HCT116 (cell line): ENCODE data around the gene MOGAT3. TPM values are rescaled to one million over a fixed set of nuclear protein-coding genes. Genes with fewer than 3 reads are reported as not detected.

ENCODE experiments used
- ATAC-seq: fragments of 200-7000 bp; cut with Tn5 transposase; 2 replicates; pipeline ENCODE4 v1.9.1; 2020; ENCODE audit warnings: mild to moderate bottlenecking, moderate library complexity
- BruUV-seq: library from RNA; stranded (reverse); fragments of 400-500 nt; replicated peaks from 2 replicates; lab custom pipeline; 2021; lab: Mats Ljungman, UMichigan
- CTCF ChIA-PET: fragments of 300-600 bp; sonication (Branson Sonifier 250); formaldehyde crosslinking; loops from one replicate; lab custom pipeline; 2021; ENCODE audit warnings: antibody characterized with exemption; lab: Charles Lee
- POLR2A ChIA-PET: fragments of 300-600, 350-600 bp; sonication (Branson Sonifier 250); formaldehyde crosslinking; loops from one replicate; lab custom pipeline; 2021; ENCODE audit warnings: antibody characterized with exemption; lab: Charles Lee
- RAD21 ChIA-PET, 2 experiments: fragments of 300-600 bp; sonication (Branson Sonifier 250); formaldehyde crosslinking; loops; one replicate each; lab custom pipeline; 2023; ENCODE audit warnings: low total read pairs in 2 of 2; ENCODE audit not compliant: uncharacterized antibody in 2 of 2, unreplicated experiment in 2 of 2, low non-redundant PET in 1 of 2; lab: Charles Lee
- DNase-seq: peaks from one replicate; pipeline ENCODE4 v3.0.0-alpha.2; 2010; ENCODE audit warnings: low read depth, low spot score
- H2AFZ ChIP-seq: fragments of 200-600 bp; shearing (Covaris generic), sonication (generic); 2 replicates; pipeline ENCODE4 v1.6.1; 2017; ENCODE audit warnings: low read depth, mixed run types, mixed read lengths, antibody characterized with exemption, low read length; ENCODE audit not compliant: poor library complexity, severe bottlenecking
- H3K27ac ChIP-seq: 2 replicates; pipeline ENCODE4 v1.5.1; 2012; ENCODE audit warnings: low read depth, low read length
- H3K27me3 ChIP-seq: fragments of 200-600 bp; sonication (generic); 2 replicates; pipeline ENCODE4 v1.6.1; 2016; ENCODE audit warnings: mixed run types, low read length, mixed read lengths; ENCODE audit not compliant: insufficient read depth
- H3K36me3 ChIP-seq, 2 experiments: fragments of 200-500 bp in 1 of 2; fragments of 200-600 bp in 1 of 2; sonication (Bioruptor generic) in 1 of 2; sonication (generic) in 1 of 2; 2 replicates each; pipeline versions ENCODE4 v1.5.1 to v1.6.1; 2014 to 2016; ENCODE audit warnings: low read length in 2 of 2, inconsistent platforms in 1 of 2, mixed read lengths in 1 of 2, mixed run types in 1 of 2; ENCODE audit not compliant: insufficient read depth in 2 of 2, control insufficient read depth in 1 of 2
- H3K4me1 ChIP-seq, 2 experiments: fragments of 200-600 bp in 1 of 2; sonication (generic) in 1 of 2; 2 replicates each; pipeline versions ENCODE4 v1.5.1 to v1.6.1; 2012 to 2017; ENCODE audit warnings: low read length in 2 of 2, inconsistent platforms in 1 of 2, mild to moderate bottlenecking in 1 of 2, mixed read lengths in 1 of 2, mixed run types in 1 of 2, moderate library complexity in 1 of 2; ENCODE audit not compliant: insufficient read depth in 2 of 2, control insufficient read depth in 1 of 2
- H3K4me2 ChIP-seq: fragments of 200-600 bp; sonication (generic); 2 replicates; pipeline ENCODE4 v1.6.1; 2017; ENCODE audit warnings: mixed run types, low read length, mixed read lengths
- H3K4me3 ChIP-seq, 2 experiments: fragments of 200-600 bp in 1 of 2; sonication (generic) in 1 of 2; replicated peaks in 1 of 2; 2 replicates each; pipeline ENCODE4 v1.5.1; 2011 to 2016; ENCODE audit warnings: low read length in 2 of 2, control low read depth in 1 of 2, low read depth in 1 of 2, mild to moderate bottlenecking in 1 of 2, mixed read lengths in 1 of 2, mixed run types in 1 of 2
- H3K79me2 ChIP-seq: fragments of 200-600 bp; sonication (generic); 2 replicates; pipeline ENCODE4 v1.6.1; 2017; ENCODE audit warnings: mild to moderate bottlenecking, mixed run types, low read length, moderate library complexity, mixed read lengths; ENCODE audit not compliant: insufficient read depth
- H3K9ac ChIP-seq: fragments of 200-600 bp; sonication (generic); 2 replicates; pipeline ENCODE4 v1.6.1; 2016; ENCODE audit warnings: low read length, mixed read lengths
- H3K9me2 ChIP-seq: fragments of 200-600 bp; sonication (generic), shearing (Covaris generic); 2 replicates; pipeline ENCODE4 v1.6.1; 2017; ENCODE audit warnings: mixed run types, mild to moderate bottlenecking, moderate library complexity; ENCODE audit not compliant: insufficient read depth
- H3K9me3 ChIP-seq, 2 experiments: fragments of 200-500 bp in 1 of 2; fragments of 200-600 bp in 1 of 2; sonication (Bioruptor generic) in 1 of 2; sonication (generic) in 1 of 2; 2 replicates each; pipeline ENCODE4 v1.6.1; 2014 to 2017; ENCODE audit warnings: low read length in 2 of 2, mixed read lengths in 2 of 2, inconsistent platforms in 1 of 2, low read depth in 1 of 2, mild to moderate bottlenecking in 1 of 2, mixed run types in 1 of 2, moderate library complexity in 1 of 2; ENCODE audit not compliant: control insufficient read depth in 1 of 2, insufficient read depth in 1 of 2
- H4K20me1 ChIP-seq: fragments of 200-600 bp; sonication (generic), shearing (Covaris generic); 2 replicates; pipeline ENCODE4 v1.6.1; 2017; ENCODE audit warnings: mixed run types, mild to moderate bottlenecking, moderate library complexity; ENCODE audit not compliant: insufficient read depth
- ATF3 ChIP-seq: IDR thresholded peaks from 2 replicates; pipeline ENCODE4 v1.6.1; 2012
- CBX3 ChIP-seq: IDR thresholded peaks from 2 replicates; pipeline ENCODE4 v1.6.1; 2012; ENCODE audit warnings: low read depth
- CTCF ChIP-seq, 3 experiments: fragments of 200-600 bp in 1 of 3; sonication (generic) in 1 of 3; IDR thresholded peaks in 2 of 3; conservative IDR thresholded peaks in 1 of 3; 2 replicates each; pipeline ENCODE4 v1.5.1; 2012 to 2017; ENCODE audit warnings: low read depth in 2 of 3, low read length in 2 of 3, antibody characterized with exemption in 1 of 3, borderline replicate concordance in 1 of 3, control low read depth in 1 of 3, mild to moderate bottlenecking in 1 of 3, mixed read lengths in 1 of 3, mixed run types in 1 of 3, moderate library complexity in 1 of 3; ENCODE audit not compliant: insufficient read depth in 1 of 3
- EGR1 ChIP-seq: IDR thresholded peaks from 2 replicates; pipeline ENCODE4 v1.6.1; 2012; ENCODE audit warnings: low read depth
- ELF1 ChIP-seq: IDR thresholded peaks from 2 replicates; pipeline ENCODE4 v1.6.1; 2012; ENCODE audit warnings: low read depth, borderline replicate concordance
- EZH2 ChIP-seq: fragments of 200-600 bp; sonication (generic); IDR thresholded peaks from 2 replicates; pipeline ENCODE4 v1.6.1; 2017; ENCODE audit warnings: antibody characterized with exemption, mixed run types
- EZH2phosphoT487 ChIP-seq: fragments of 200-600 bp; IDR thresholded peaks from 2 replicates; pipeline ENCODE4 v1.6.1; 2018; ENCODE audit warnings: antibody characterized with exemption, borderline replicate concordance
- FOSL1 ChIP-seq: IDR thresholded peaks from 2 replicates; pipeline ENCODE4 v1.6.1; 2012; ENCODE audit warnings: low read depth
- JUND ChIP-seq: IDR thresholded peaks from 2 replicates; pipeline ENCODE4 v1.6.1; 2012
- POLR2AphosphoS5 ChIP-seq: IDR thresholded peaks from 2 replicates; pipeline ENCODE4 v1.6.1; 2011; ENCODE audit warnings: mild to moderate bottlenecking, low read depth, low read length, moderate library complexity
- RAD21 ChIP-seq: IDR thresholded peaks from 2 replicates; pipeline ENCODE4 v1.6.1; 2012; ENCODE audit warnings: low read depth, mild to moderate bottlenecking
- SIN3A ChIP-seq: IDR thresholded peaks from 2 replicates; pipeline ENCODE4 v1.6.1; 2012; ENCODE audit warnings: low read depth
- SP1 ChIP-seq: IDR thresholded peaks from 2 replicates; pipeline ENCODE4 v1.6.1; 2012; ENCODE audit warnings: low read depth
- SRF ChIP-seq: IDR thresholded peaks from 2 replicates; pipeline ENCODE4 v1.6.1; 2012; ENCODE audit warnings: low read depth
- TCF7L2 ChIP-seq: IDR thresholded peaks from 2 replicates; pipeline ENCODE4 v1.7.0; 2011; ENCODE audit warnings: borderline replicate concordance, inconsistent platforms; ENCODE audit not compliant: insufficient read depth, insufficient read length; ENCODE audit errors: extremely low read depth
- YY1 ChIP-seq: IDR thresholded peaks from 2 replicates; pipeline ENCODE4 v1.6.1; 2011; ENCODE audit warnings: low read length, low read depth, moderate library complexity, mild to moderate bottlenecking; ENCODE audit not compliant: insufficient replicate concordance; ENCODE audit errors: extremely low read depth
- ZFX ChIP-seq: fragments of 450-650 bp; IDR thresholded peaks from 2 replicates; pipeline ENCODE4 v1.6.1; 2017
- ZNF274 ChIP-seq: fragments of 200-500 bp; sonication (Bioruptor generic); IDR thresholded peaks from 2 replicates; pipeline ENCODE4 v1.6.1; 2014; ENCODE audit warnings: mild to moderate bottlenecking, low read depth, low read length, inconsistent platforms
- intact Hi-C: fragments of 100-400 bp; cut with micrococcal nuclease; formaldehyde crosslinking; loops from 2 replicates; pipeline ENCODE4 v1.10.0; 2022
- total RNA-seq: library from RNA; stranded (reverse); gene quantifications from one replicate; pipeline ENCODE4 v1.2.1, GENCODE V29; 2021; ENCODE audit not compliant: unreplicated experiment
- TF ChIP-seq, protein P1 (sequence below): IDR thresholded peaks from 2 replicates; pipeline ENCODE4 v1.6.1; 2011; ENCODE audit warnings: mild to moderate bottlenecking, low read length, moderate library complexity; ENCODE audit not compliant: insufficient replicate concordance; ENCODE audit errors: extremely low read depth
- TF ChIP-seq, protein P2 (sequence below): IDR thresholded peaks from 2 replicates; pipeline ENCODE4 v1.6.1; 2012; ENCODE audit warnings: low read depth

MOGAT3 gene
- total RNA-seq, 1 experiment from 2014 or later, result not detected

DNA sequence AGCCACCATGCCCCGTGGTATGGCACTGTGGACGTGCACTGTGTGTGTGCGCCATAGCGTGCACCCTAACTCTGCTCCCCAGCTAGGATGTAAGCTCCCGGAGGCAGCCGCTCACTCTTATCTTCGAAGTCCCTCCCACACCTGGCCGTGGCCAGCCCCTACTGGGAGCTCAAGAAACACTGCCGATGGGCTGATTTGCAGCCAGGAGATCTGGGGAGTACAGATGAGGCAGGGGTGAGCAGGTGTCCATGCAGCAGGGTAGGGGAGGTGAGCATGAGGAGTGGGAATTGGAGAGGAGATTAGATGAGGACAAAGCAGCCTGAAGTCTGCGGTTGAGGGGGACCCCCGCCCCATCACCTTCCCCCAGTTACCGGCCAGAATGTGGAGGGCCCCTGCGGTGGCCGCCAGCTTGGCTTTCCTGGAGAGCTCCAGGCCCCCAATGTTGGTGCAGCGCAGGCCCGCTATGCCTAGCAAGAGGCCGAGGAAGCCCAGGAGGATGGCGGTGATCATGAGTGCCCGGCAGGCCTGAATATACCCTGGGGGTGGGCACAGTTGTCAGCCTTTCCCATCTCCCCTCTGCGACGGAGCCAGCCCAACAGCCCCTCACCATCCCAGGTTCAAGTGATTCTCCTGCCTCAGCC lies 33.2 kb upstream of the MOGAT3 start:
- Histone ChIP-seq H4K20me1 (no peaks in the 10 kb centered on the region), H3K4me1 (peaks cover 7 to 20% of the 10 kb centered on the region in 2 experiments), H3K4me2 (no peak overlapping the region), H3K9ac (no peak overlapping the region), H3K27me3 (no peaks in the 10 kb centered on the region), H3K4me3 (no peak overlapping the region), H2AFZ (no peak overlapping the region), H3K79me2 (no peaks in the 10 kb centered on the region), H3K36me3 (no peaks in the 10 kb centered on the region; a peak in 1 of 4 replicates), H3K9me2 (no peaks in the 10 kb centered on the region), H3K9me3 (no peaks in the 10 kb centered on the region), H3K27ac (no peak overlapping the region)
- no peak for TF ChIP-seq ZFX
- TF ChIP-seq JUND, result no peak
- TF ChIP-seq SRF, result no peak
- TF ChIP-seq ELF1, result no peak
- no peak for TF ChIP-seq RAD21
- TF ChIP-seq ATF3, result no peak
- no peak for TF ChIP-seq YY1
- TF ChIP-seq, protein P1, sequence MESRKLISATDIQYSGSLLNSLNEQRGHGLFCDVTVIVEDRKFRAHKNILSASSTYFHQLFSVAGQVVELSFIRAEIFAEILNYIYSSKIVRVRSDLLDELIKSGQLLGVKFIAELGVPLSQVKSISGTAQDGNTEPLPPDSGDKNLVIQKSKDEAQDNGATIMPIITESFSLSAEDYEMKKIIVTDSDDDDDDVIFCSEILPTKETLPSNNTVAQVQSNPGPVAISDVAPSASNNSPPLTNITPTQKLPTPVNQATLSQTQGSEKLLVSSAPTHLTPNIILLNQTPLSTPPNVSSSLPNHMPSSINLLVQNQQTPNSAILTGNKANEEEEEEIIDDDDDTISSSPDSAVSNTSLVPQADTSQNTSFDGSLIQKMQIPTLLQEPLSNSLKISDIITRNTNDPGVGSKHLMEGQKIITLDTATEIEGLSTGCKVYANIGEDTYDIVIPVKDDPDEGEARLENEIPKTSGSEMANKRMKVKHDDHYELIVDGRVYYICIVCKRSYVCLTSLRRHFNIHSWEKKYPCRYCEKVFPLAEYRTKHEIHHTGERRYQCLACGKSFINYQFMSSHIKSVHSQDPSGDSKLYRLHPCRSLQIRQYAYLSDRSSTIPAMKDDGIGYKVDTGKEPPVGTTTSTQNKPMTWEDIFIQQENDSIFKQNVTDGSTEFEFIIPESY, result no peak
- no peak for TF ChIP-seq CBX3
- TF ChIP-seq SP1, result no peak
- TF ChIP-seq TCF7L2, result no peak
- TF ChIP-seq EZH2phosphoT487, result no peak
- no peak for TF ChIP-seq EZH2
- TF ChIP-seq, protein P2, sequence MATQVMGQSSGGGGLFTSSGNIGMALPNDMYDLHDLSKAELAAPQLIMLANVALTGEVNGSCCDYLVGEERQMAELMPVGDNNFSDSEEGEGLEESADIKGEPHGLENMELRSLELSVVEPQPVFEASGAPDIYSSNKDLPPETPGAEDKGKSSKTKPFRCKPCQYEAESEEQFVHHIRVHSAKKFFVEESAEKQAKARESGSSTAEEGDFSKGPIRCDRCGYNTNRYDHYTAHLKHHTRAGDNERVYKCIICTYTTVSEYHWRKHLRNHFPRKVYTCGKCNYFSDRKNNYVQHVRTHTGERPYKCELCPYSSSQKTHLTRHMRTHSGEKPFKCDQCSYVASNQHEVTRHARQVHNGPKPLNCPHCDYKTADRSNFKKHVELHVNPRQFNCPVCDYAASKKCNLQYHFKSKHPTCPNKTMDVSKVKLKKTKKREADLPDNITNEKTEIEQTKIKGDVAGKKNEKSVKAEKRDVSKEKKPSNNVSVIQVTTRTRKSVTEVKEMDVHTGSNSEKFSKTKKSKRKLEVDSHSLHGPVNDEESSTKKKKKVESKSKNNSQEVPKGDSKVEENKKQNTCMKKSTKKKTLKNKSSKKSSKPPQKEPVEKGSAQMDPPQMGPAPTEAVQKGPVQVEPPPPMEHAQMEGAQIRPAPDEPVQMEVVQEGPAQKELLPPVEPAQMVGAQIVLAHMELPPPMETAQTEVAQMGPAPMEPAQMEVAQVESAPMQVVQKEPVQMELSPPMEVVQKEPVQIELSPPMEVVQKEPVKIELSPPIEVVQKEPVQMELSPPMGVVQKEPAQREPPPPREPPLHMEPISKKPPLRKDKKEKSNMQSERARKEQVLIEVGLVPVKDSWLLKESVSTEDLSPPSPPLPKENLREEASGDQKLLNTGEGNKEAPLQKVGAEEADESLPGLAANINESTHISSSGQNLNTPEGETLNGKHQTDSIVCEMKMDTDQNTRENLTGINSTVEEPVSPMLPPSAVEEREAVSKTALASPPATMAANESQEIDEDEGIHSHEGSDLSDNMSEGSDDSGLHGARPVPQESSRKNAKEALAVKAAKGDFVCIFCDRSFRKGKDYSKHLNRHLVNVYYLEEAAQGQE, result no peak
- TF ChIP-seq SIN3A, result no peak
- no peak for TF ChIP-seq EGR1
- TF ChIP-seq CTCF (IDR thresholded peaks at IDR 0.05 in 2 of 3, conservative IDR thresholded peaks at IDR 0.05 in 1 of 3; ENCODE audit: borderline replicate concordance in 1 of 3, insufficient read depth in 1 of 3, low read depth in 2 of 3, low read length in 2 of 3), result no peak
- TF ChIP-seq FOSL1, result no peak
- TF ChIP-seq POLR2AphosphoS5, result no peak
- no peak for TF ChIP-seq ZNF274
- ChIA-PET CTCF (interaction anchor here (0.6 to 1.1 kb wide), 3 partner anchors 49 to 203 kb away, joined by 3 read pairs; no protein-coding TSS in a partner anchor), POLR2A (no interaction called here), RAD21 (no interaction called here)
- BruUV-seq, result no TSS peak
- intact Hi-C loops, result loop anchor here (2.0 kb wide), 1 partner anchor 15 kb away; the partner anchor contains the start of gene ZNHIT1
- DNase-seq (no peak), ATAC-seq (no peak)
